WTC11 (cell line): Measurements from ENCODE around the gene GABBR2. TPM values are rescaled to one million over a fixed set of nuclear protein-coding genes. Genes with fewer than 3 reads are reported as not detected.

Source experiments
- ATAC-seq: fragments of 200-7000 bp; cut with Tn5 transposase; 2 replicates; pipeline ENCODE4 v1.10.0; 2021; ENCODE audit warnings: mild to moderate bottlenecking, moderate library complexity
- CTCF ChIA-PET: fragments of 300-600 bp; sonication (Branson Sonifier 250); formaldehyde crosslinking; loops from one replicate; lab custom pipeline; 2021; ENCODE audit warnings: antibody characterized with exemption; lab: Charles Lee
- POLR2A ChIA-PET: fragments of 350-600 bp; sonication (Branson Sonifier 250); formaldehyde crosslinking; loops from one replicate; lab custom pipeline; 2021; ENCODE audit warnings: antibody characterized with exemption; lab: Charles Lee
- DNase-seq: peaks from one replicate; pipeline ENCODE4 v3.0.0; 2021; ENCODE audit warnings: low spot score
- H3K27ac Mint-ChIP-seq: 2 replicates; pipeline ENCODE4 v1.8.0; 2021; ENCODE audit warnings: mixed read lengths
- H3K27me3 Mint-ChIP-seq: 2 replicates; pipeline ENCODE4 v1.8.0; 2021; ENCODE audit warnings: low read depth, mild to moderate bottlenecking, moderate library complexity, mixed read lengths
- H3K36me3 Mint-ChIP-seq: 2 replicates; pipeline ENCODE4 v1.8.0; 2021; ENCODE audit warnings: mixed read lengths
- H3K4me1 Mint-ChIP-seq: 2 replicates; pipeline ENCODE4 v1.8.0; 2022; ENCODE audit warnings: mixed read lengths
- H3K4me3 Mint-ChIP-seq: 2 replicates; pipeline ENCODE4 v1.8.0; 2021; ENCODE audit warnings: mild to moderate bottlenecking, moderate library complexity, mixed read lengths
- H3K9me3 Mint-ChIP-seq: 2 replicates; pipeline ENCODE4 v1.8.0; 2021; ENCODE audit warnings: mixed read lengths
- AR ChIP-seq: fragments of 250-450 bp; sonication (Bioruptor Pico); IDR thresholded peaks from 2 replicates; pipeline ENCODE4 v1.9.0; 2021; ENCODE audit warnings: mild to moderate bottlenecking
- ATF1 ChIP-seq: sonication (generic); formaldehyde crosslinking; IDR thresholded peaks from 2 replicates; pipeline ENCODE4 v1.8.1; 2023; ENCODE audit warnings: mild to moderate bottlenecking, moderate library complexity, missing genetic modification reagents
- ATF2 ChIP-seq: sonication (generic); formaldehyde crosslinking; IDR thresholded peaks from 2 replicates; pipeline ENCODE4 v1.8.1; 2022; ENCODE audit warnings: low read depth, missing genetic modification reagents, borderline replicate concordance
- CBFB ChIP-seq: sonication (generic); formaldehyde crosslinking; IDR thresholded peaks from 2 replicates; pipeline ENCODE4 v1.8.1; 2022; ENCODE audit warnings: mild to moderate bottlenecking, low read depth, missing genetic modification reagents
- CREB1 ChIP-seq: sonication (generic); formaldehyde crosslinking; IDR thresholded peaks from 2 replicates; pipeline ENCODE4 v1.8.0; 2023; ENCODE audit warnings: mild to moderate bottlenecking, missing genetic modification reagents
- CREM ChIP-seq: sonication (generic); formaldehyde crosslinking; IDR thresholded peaks from 2 replicates; pipeline ENCODE4 v1.8.1; 2022; ENCODE audit warnings: mild to moderate bottlenecking, missing genetic modification reagents, moderate library complexity
- CTCF ChIP-seq: fragments of 200-600 bp; IDR thresholded peaks from 2 replicates; pipeline ENCODE4 v1.8.0; 2022; ENCODE audit warnings: antibody characterized with exemption
- E2F4 ChIP-seq: sonication (generic); formaldehyde crosslinking; IDR thresholded peaks from 2 replicates; pipeline ENCODE4 v1.8.1; 2022; ENCODE audit warnings: low read depth, mild to moderate bottlenecking, moderate library complexity, missing genetic modification reagents, borderline replicate concordance
- EMX1 ChIP-seq: fragments of 250-450 bp; sonication (Bioruptor Pico); IDR thresholded peaks from 2 replicates; pipeline ENCODE4 v1.8.0; 2021; ENCODE audit warnings: mild to moderate bottlenecking
- ETV6 ChIP-seq: sonication (generic); formaldehyde crosslinking; IDR thresholded peaks from 2 replicates; pipeline ENCODE4 v1.8.1; 2022; ENCODE audit warnings: mild to moderate bottlenecking, missing genetic modification reagents
- FOXK1 ChIP-seq: sonication (generic); formaldehyde crosslinking; IDR thresholded peaks from 2 replicates; pipeline ENCODE4 v1.8.0; 2022; ENCODE audit warnings: mild to moderate bottlenecking, moderate library complexity, missing genetic modification reagents
- GABPB1 ChIP-seq: sonication (generic); formaldehyde crosslinking; IDR thresholded peaks from 2 replicates; pipeline ENCODE4 v1.8.1; 2023; ENCODE audit warnings: mild to moderate bottlenecking, missing genetic modification reagents
- GRHL2 ChIP-seq: fragments of 250-450 bp; sonication (Bioruptor Pico); IDR thresholded peaks from 2 replicates; pipeline ENCODE4 v1.8.0; 2022; ENCODE audit warnings: mild to moderate bottlenecking, moderate library complexity; ENCODE audit not compliant: insufficient replicate concordance, severe bottlenecking
- HMGA2 ChIP-seq: fragments of 250-450 bp; sonication (Bioruptor Pico); IDR thresholded peaks from 2 replicates; pipeline ENCODE4 v1.4.0; 2021; ENCODE audit warnings: mild to moderate bottlenecking, moderate library complexity
- IRF1 ChIP-seq: sonication (generic); formaldehyde crosslinking; IDR thresholded peaks from 2 replicates; pipeline ENCODE4 v1.8.0; 2023; ENCODE audit warnings: missing genetic modification reagents
- MLX ChIP-seq: sonication (generic); formaldehyde crosslinking; IDR thresholded peaks from 2 replicates; pipeline ENCODE4 v1.8.1; 2023; ENCODE audit warnings: mild to moderate bottlenecking, missing genetic modification reagents, moderate library complexity
- NR1H2 ChIP-seq: sonication (generic); formaldehyde crosslinking; IDR thresholded peaks from 2 replicates; pipeline ENCODE4 v1.9.0; 2021; ENCODE audit warnings: mild to moderate bottlenecking, moderate library complexity, missing genetic modification reagents
- NR2C2 ChIP-seq: sonication (generic); formaldehyde crosslinking; IDR thresholded peaks from 2 replicates; pipeline ENCODE4 v1.8.0; 2022; ENCODE audit warnings: mild to moderate bottlenecking, missing genetic modification reagents
- NR3C1 ChIP-seq: sonication (generic); formaldehyde crosslinking; conservative IDR thresholded peaks from 2 replicates; pipeline ENCODE4 v1.8.1; 2023; ENCODE audit warnings: low read depth, mild to moderate bottlenecking, missing genetic modification reagents
- OVOL2 ChIP-seq: fragments of 250-450 bp; sonication (Bioruptor Pico); IDR thresholded peaks from 2 replicates; pipeline ENCODE4 v1.9.0; 2021; ENCODE audit warnings: mild to moderate bottlenecking, borderline replicate concordance
- TEAD1 ChIP-seq: sonication (generic); formaldehyde crosslinking; IDR thresholded peaks from 2 replicates; pipeline ENCODE4 v1.8.0; 2022; ENCODE audit warnings: mild to moderate bottlenecking, missing genetic modification reagents
- USF1 ChIP-seq: sonication (generic); formaldehyde crosslinking; IDR thresholded peaks from 2 replicates; pipeline ENCODE4 v1.8.0; 2022; ENCODE audit warnings: mild to moderate bottlenecking, missing genetic modification reagents
- ZNF219 ChIP-seq: sonication (generic); formaldehyde crosslinking; IDR thresholded peaks from 2 replicates; pipeline ENCODE4 v1.8.0; 2023; ENCODE audit warnings: missing genetic modification reagents, mild to moderate bottlenecking, borderline replicate concordance
- ZNF423 ChIP-seq: fragments of 250-450 bp; sonication (Bioruptor Pico); IDR thresholded peaks from 2 replicates; pipeline ENCODE4 v2.1.2; 2022; ENCODE audit warnings: mild to moderate bottlenecking, moderate library complexity
- total RNA-seq: library from RNA; stranded (reverse); gene quantifications from 3 replicates; pipeline ENCODE4 v1.2.3, GENCODE V29; 2021

GABBR2 gene
- total RNA-seq, 1 experiment from 2014 or later = 0.92 TPM

GRCh38 chr9:98451576-98451975, 257.2 kb downstream of the GABBR2 start:
- Mint-ChIP-seq H3K36me3 (no peaks in the 10 kb centered on the region; the same call in 1 of the 2 replicates), H3K27me3 (no peaks in the 10 kb centered on the region; the same call in 1 of the 2 replicates), H3K27ac (no peak overlapping the region), H3K9me3 (peaks cover 19% of the 10 kb centered on the region), H3K4me1 (peaks cover 9% of the 10 kb centered on the region), H3K4me3 (no peak overlapping the region)
- no peak for TF ChIP-seq ATF1 (CRISPR knock-in tag)
- no peak for TF ChIP-seq ZNF219 (CRISPR knock-in tag)
- no peak for TF ChIP-seq IRF1 (CRISPR knock-in tag)
- TF ChIP-seq NR3C1 (CRISPR knock-in tag) = no peak
- TF ChIP-seq EMX1 (CRISPR knock-in tag) = no peak
- no peak for TF ChIP-seq ZNF423
- no peak for TF ChIP-seq OVOL2
- TF ChIP-seq ATF2 = no peak
- no peak for TF ChIP-seq FOXK1 (CRISPR knock-in tag)
- TF ChIP-seq USF1 (CRISPR knock-in tag) = no peak
- TF ChIP-seq GABPB1 (CRISPR knock-in tag) = no peak
- TF ChIP-seq TEAD1 (CRISPR knock-in tag) = no peak
- no peak for TF ChIP-seq NR2C2 (CRISPR knock-in tag)
- TF ChIP-seq CBFB (CRISPR knock-in tag) = no peak
- DNase-seq = no peak
- ChIA-PET POLR2A (no interaction called here), CTCF (no interaction called here)
- no peak for ATAC-seq

GRCh38 chr9:98450496-98450895, 258.2 kb downstream of the GABBR2 start:
- H3K4me1 Mint-ChIP-seq = peaks cover 5% of the 10 kb centered on the region
- no peaks in the 10 kb centered on the region; the same call in 1 of the 2 replicates for H3K36me3 Mint-ChIP-seq
- POLR2A ChIA-PET = no interaction called here

GRCh38 chr9:98449871-98450270, 258.9 kb downstream of the GABBR2 start:
- DNase-seq (no peak), ATAC-seq (no peak)
- peaks cover 19% of the 10 kb centered on the region for H3K9me3 Mint-ChIP-seq
- no peaks in the 10 kb centered on the region; the same call in 1 of the 2 replicates for H3K27me3 Mint-ChIP-seq
- no peak overlapping the region for H3K27ac Mint-ChIP-seq
- peaks cover 5% of the 10 kb centered on the region for H3K4me1 Mint-ChIP-seq
- CTCF ChIA-PET = interaction anchor here (0.6 kb wide), 1 partner anchor 326 kb away, joined by 3 read pairs; no protein-coding TSS in a partner anchor
- H3K4me3 Mint-ChIP-seq = no peak overlapping the region
- H3K36me3 Mint-ChIP-seq = no peaks in the 10 kb centered on the region; the same call in 1 of the 2 replicates
- POLR2A ChIA-PET = no interaction called here
- no peak for TF ChIP-seq AR
- no peak for TF ChIP-seq CREM (CRISPR knock-in tag)
- TF ChIP-seq CREB1 (CRISPR knock-in tag) = no peak
- no peak for TF ChIP-seq CTCF
- TF ChIP-seq NR3C1 (CRISPR knock-in tag) = no peak
- no peak for TF ChIP-seq EMX1 (CRISPR knock-in tag)
- no peak for TF ChIP-seq GRHL2 (CRISPR knock-in tag)
- TF ChIP-seq HMGA2 (CRISPR knock-in tag) = no peak

More at GRCh38 chr9:98450496-98450895, 258.2 kb downstream of the GABBR2 start:
- no peaks in the 10 kb centered on the region; the same call in 1 of the 2 replicates for H3K27me3 Mint-ChIP-seq
- ATAC-seq = no peak
- H3K4me3 Mint-ChIP-seq = no peak overlapping the region
- no peak for TF ChIP-seq ETV6 (CRISPR knock-in tag)
- no peak for TF ChIP-seq E2F4
- TF ChIP-seq MLX (CRISPR knock-in tag) = no peak
- no peak for TF ChIP-seq NR1H2 (CRISPR knock-in tag)
- TF ChIP-seq, all 79 proteins: peak for 0
- H3K9me3 Mint-ChIP-seq = peaks cover 19% of the 10 kb centered on the region
- no peak for DNase-seq
- no peak overlapping the region for H3K27ac Mint-ChIP-seq
- CTCF ChIA-PET = interaction anchor here (1.0 kb wide), 1 partner anchor 8 kb away, joined by 3 read pairs; no protein-coding TSS in a partner anchor
